GM12801 (cell line): Measurements from ENCODE around the gene SNX24.

Source experiments
- TF ChIP-seq, protein P1 (sequence below): IDR thresholded peaks from one replicate; pipeline ENCODE4 v1.5.1; 2011; ENCODE audit warnings: control low read depth; ENCODE audit not compliant: insufficient read length; ENCODE audit errors: extremely low read depth

Gene SNX24

DNA sequence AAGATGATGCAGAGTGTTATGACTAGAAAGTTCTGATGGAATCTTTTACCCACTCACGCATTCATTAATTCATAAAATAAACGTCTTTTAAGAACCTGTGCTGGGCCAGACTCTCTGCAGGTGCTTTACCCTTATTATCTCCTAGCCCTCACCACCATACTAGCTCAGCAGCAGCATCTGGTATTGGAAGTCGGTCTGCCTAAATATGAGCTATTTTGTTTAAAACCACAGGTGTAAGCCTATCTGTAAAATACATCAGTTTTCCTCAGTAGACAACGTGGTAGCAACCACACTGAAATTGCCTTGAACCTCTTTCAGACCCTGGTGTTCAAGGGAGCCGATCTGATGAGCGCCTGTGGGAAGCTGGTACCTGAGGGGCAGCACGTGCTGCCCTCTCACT lies 121.7 kb downstream of the SNX24 start:
- TF ChIP-seq, protein P1, sequence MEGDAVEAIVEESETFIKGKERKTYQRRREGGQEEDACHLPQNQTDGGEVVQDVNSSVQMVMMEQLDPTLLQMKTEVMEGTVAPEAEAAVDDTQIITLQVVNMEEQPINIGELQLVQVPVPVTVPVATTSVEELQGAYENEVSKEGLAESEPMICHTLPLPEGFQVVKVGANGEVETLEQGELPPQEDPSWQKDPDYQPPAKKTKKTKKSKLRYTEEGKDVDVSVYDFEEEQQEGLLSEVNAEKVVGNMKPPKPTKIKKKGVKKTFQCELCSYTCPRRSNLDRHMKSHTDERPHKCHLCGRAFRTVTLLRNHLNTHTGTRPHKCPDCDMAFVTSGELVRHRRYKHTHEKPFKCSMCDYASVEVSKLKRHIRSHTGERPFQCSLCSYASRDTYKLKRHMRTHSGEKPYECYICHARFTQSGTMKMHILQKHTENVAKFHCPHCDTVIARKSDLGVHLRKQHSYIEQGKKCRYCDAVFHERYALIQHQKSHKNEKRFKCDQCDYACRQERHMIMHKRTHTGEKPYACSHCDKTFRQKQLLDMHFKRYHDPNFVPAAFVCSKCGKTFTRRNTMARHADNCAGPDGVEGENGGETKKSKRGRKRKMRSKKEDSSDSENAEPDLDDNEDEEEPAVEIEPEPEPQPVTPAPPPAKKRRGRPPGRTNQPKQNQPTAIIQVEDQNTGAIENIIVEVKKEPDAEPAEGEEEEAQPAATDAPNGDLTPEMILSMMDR: no peak

GRCh38 chr5:122967625-122968024 lies 122.2 kb downstream of the SNX24 start:
- TF ChIP-seq, protein P1: no peak

DNA sequence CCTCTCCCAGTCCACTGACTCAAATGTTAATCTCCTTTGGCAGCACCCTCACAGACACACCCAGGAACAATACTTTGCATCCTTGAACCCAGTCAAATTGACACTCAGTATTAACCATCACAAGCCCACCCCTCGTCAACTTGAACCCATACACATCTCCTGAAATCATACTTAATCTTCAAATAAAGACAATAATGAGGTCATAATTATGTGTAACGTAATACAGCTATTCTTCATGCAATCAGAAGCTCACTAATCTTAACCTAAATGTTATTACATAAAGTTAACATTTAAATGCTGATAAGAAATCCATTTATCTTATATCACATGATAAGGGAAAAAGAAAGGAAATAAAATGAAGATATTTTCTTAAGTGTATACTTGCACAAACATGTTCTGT lies 125.9 kb downstream of the SNX24 start:
- TF ChIP-seq, protein P1: no peak

DNA sequence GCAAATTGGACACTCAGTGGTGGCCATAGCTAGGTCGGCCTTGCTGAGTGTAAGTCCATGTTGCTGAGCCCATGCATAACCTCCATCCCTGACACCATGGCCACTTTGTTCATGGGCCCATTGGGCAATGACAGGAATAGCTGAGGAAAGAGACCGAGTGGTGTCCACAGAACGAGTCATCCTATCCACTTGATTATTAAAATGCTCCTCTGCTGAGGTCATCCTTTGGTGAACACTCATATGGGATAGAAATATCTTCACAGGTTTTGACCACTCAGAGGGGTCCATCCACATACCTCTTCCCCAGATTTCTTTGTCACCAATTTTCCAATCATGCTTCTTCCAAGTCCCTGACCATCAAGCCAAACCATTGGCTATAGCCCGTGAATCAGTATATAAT lies 127.5 kb downstream of the SNX24 start:
- TF ChIP-seq, protein P1: no peak

GRCh38 chr5:122977319-122977718 lies 131.9 kb downstream of the SNX24 start:
- TF ChIP-seq, protein P1: no peak

GRCh38 chr5:122978068-122978467 lies 132.7 kb downstream of the SNX24 start:
- TF ChIP-seq, protein P1: no peak

DNA sequence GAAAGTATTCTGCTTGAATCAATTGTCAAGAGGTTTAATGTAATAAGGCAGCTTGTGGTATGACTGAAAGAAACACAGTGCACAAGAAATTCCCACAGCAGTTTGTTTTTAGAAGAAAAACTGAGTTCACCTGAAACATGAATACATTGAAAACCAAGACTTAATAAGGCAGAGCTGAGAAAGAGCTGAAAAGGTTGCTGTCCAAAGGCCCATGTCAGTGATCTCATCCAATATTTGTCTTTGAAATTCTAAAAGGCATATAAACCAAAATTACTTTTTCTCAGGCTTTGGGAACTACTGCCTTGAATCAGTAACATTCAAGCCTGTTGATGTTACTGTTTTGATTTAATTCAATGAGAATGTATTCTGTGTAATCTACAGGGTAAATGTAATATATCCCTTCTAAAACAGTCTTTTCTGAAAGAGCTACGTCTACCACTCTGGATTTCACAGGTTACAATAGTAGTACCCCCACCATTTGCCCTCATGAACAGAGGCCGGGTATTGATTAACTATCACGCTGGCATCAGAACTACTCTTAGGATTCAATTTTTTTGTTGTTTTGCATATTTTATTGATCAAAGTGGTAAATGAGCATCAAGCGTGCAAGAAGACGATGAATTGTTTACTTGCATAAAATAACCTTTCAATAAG lies 133.4 kb downstream of the SNX24 start:
- TF ChIP-seq, protein P1: no peak
